Coronary artery (tissue), 2 donors: Measurements from ENCODE around the gene CGB1.
"Not testable (repeated sequence)": the region's sequence is repeated elsewhere in the genome, so short reads cannot be mapped to it uniquely, and the experiment has no call there.

ENCODE experiments used
- DNase-seq: peaks from one replicate; pipeline ENCODE4 v3.0.0-alpha.2; 2017; ENCODE audit warnings: low spot score
- H3K27ac ChIP-seq, 2 donors: fragments of 200-600 bp; sonication (generic); one replicate each; pipeline ENCODE4 v1.5.1; 2016 to 2019
- H3K4me3 ChIP-seq: fragments of 200-600 bp; sonication (generic); 2 replicates; pipeline ENCODE4 v1.5.1; 2016; ENCODE audit warnings: mild to moderate bottlenecking, moderate library complexity
- CTCF ChIP-seq: fragments of 200-600 bp; sonication (generic); IDR thresholded peaks from one replicate; pipeline ENCODE4 v1.5.1; 2019; ENCODE audit warnings: antibody characterized with exemption

Gene CGB1

DNA sequence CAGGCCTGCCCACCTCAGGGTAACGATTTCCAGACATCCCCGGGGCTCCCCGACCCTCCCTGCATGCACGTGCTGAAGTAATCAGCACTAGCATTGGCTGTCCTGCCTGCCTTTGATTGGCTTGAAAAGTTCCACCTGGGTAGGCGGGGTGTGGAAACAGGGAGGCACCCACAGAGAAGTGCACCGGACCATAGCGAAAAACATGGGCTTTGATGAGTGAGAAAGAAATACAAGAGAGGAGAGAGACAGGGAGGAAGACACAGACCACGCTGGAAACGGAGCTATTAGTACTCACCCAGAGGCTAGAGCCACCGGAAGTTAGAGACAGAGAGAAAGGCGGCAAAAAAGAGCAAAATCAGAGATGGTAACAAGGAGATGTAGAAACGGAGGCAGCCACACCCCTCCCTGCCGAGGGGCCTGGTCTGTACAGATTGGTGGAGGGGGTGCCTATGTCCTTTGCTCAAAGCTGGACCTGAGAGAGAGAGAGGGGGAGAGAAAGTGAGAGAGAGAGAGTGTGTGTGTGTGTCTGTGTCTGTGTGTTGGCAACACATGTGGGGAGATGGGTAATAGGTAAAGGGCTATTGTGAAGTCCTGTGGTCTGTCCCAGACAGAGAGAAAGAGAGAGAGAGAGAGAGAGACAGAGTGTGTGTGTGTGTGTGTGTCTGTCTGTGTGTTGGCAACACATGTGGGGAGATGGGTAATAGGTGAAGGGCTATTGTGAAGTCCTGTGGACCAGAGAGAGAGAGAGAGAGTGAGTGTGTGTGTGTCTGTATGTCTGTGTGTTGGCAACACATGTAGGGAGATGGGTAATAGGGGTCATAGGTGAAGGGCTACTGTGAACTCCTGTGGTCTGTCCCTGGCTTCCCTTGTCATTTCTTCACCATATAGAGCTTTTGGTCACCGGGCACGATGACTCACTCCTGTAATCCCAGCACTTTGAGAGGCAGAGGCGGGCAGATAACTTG is 15.5 kb downstream of the CGB1 start:
- Histone ChIP-seq H3K27ac (no peak overlapping the region), H3K4me3 (no peak overlapping the region)
- DNase-seq, result no peak
- no peak for TF ChIP-seq CTCF

DNA sequence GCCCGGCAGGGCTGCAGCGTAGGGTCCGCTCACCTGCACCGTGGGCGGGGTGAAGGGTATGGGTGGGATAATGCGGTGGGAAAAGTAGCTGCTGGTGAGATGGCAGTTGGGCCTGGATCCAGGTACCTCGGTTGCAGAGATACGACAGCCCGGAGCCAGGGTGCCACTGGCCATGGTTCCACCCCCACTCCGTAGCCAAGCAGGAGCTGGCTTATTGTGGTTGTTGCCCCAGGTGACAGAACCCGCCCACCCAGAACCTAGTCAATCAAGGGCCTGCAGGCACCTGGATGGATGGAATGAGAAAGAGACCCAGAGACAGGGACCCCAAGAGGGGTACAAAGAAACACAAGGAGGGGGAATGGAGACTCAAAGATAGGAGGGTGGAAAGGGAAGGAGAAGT is 16.4 kb downstream of the CGB1 start:
- H3K27ac ChIP-seq, result no peak overlapping the region
- no peak for TF ChIP-seq CTCF
- no peak for DNase-seq
- H3K4me3 ChIP-seq, result no peak overlapping the region

DNA sequence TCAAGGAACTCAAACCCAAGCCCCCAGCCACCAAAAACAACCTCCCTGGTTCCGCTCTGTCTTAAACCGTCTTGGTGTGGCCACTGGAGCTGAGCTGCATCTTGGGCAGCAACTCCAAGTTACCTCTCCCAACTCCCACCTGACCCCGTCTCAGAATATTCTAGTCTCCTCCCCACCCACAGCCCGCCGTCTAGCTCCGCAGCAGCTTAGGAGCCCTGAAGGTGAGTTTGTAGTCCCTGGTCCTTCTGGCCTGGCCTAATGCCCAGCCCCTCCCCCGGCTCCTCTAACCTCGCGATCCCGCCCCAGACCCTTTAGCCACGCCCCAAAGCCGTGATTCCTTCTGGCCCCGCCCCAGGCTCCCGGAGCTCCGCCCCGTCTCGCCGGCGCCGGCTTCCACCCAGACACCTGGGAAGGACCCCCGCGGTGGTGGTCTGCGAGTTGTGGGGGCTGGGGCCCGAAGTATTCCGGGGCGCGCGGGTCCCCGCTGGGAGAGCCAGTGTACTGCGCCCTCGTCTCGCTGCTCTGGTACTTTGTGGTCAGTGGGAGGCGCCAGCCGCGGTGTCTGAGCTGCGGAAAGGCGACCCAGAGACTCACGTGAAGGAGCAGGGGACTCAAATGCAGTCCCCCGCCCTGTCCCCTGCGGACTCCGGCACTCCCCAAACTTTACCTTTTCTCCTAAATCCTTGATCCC is 17.3 kb downstream of the CGB1 start:
- no peak for TF ChIP-seq CTCF
- Histone ChIP-seq H3K4me3 (peak overlapping the region; percentile 71), H3K27ac (no peak overlapping the region)
- no peak for DNase-seq

GRCh38 chr19:49018388-49019241 is 18.1 kb downstream of the CGB1 start:
- DNase-seq, H3K27ac ChIP-seq: not testable (repeated sequence)
- peak overlapping the region; percentile 71 for H3K4me3 ChIP-seq

DNA sequence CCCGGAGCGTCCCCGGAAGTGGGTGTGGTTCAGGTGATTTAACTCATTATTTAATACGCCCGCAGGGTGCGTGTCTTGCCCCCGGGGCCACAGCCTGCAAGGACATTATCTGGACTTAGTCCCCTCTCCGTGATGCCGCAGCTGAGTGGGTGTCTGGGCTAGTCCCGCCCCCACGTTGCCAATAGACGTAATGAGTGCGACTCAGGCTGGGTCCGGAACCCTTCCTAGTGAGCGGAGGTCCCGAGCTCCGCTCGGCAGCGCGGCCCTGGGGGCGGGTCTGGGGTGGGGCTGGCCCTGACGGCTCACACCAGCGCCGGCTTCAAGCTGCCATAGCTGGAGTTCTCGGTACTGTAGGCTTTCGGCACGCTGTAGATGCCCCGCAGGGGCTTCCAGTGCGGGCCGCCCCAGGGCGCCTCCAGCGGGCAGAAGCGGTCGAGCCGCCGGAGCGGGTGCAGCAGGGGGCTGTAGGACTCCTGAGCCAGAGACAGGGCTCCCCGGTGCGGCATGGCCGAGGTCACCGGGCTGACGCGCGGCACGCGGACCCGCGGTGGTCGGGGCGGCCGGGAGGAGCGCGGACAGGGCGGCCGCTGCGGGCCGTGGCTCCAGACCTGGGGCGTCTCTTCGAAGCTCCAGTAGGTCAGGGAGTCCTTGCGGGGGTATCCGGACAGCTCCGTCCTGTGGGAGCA is 18.9 kb downstream of the CGB1 start:
- Histone ChIP-seq H3K27ac (no peak overlapping the region), H3K4me3 (peak overlapping the region; percentile 71)
- TF ChIP-seq CTCF, result no peak
- DNase-seq, result no peak

GRCh38 chr19:49017041-49017665 is 19.5 kb downstream of the CGB1 start, which contains the start of gene LHB:
TSS of gene LHB (minus strand) at chr19:49017091. CDS start at chr19:49017081, 10 bp downstream.
- no peak for DNase-seq
- Histone ChIP-seq H3K4me3 (peak within 1 kb of the TSS; percentile 71), H3K27ac (no peak within 1 kb of the TSS)
- no peak for TF ChIP-seq CTCF
